ENCODE measurements around the gene TMEM175. TPM values are rescaled to one million over a fixed set of nuclear protein-coding genes. Genes with fewer than 3 reads are reported as not detected.

Gene TMEM175
- total RNA-seq, 3 donors from 2014 or later, result 30.1 to 39.0 (median 37.5) TPM

- intact Hi-C loops (cut with DNase I, micrococcal nuclease), result no loop called here
- Histone ChIP-seq H3K9me3 (no peaks in the 10 kb centered on the region), H3K4me1 (ENCODE audit: low read depth) (peaks cover 23% of the 10 kb centered on the region), H3K4me3 (no peak overlapping the region), H3K36me3 (ENCODE audit: low read depth) (no peaks in the 10 kb centered on the region)
- peak in 1 of 3 donors; percentile 32 for DNase-seq
- ATAC-seq, result no peak
- TF ChIP-seq, protein P1, sequence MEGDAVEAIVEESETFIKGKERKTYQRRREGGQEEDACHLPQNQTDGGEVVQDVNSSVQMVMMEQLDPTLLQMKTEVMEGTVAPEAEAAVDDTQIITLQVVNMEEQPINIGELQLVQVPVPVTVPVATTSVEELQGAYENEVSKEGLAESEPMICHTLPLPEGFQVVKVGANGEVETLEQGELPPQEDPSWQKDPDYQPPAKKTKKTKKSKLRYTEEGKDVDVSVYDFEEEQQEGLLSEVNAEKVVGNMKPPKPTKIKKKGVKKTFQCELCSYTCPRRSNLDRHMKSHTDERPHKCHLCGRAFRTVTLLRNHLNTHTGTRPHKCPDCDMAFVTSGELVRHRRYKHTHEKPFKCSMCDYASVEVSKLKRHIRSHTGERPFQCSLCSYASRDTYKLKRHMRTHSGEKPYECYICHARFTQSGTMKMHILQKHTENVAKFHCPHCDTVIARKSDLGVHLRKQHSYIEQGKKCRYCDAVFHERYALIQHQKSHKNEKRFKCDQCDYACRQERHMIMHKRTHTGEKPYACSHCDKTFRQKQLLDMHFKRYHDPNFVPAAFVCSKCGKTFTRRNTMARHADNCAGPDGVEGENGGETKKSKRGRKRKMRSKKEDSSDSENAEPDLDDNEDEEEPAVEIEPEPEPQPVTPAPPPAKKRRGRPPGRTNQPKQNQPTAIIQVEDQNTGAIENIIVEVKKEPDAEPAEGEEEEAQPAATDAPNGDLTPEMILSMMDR (IDR thresholded peaks at IDR 0.05), result no peak
These were observed 34.2 kb downstream of the TMEM175 start for GRCh38 chr4:966266-967112.

GRCh38 chr4:967113-968104 lies 35.1 kb downstream of the TMEM175 start:
- ATAC-seq (no peak), DNase-seq (no peak)
- intact Hi-C loops (cut with DNase I, micrococcal nuclease), result no loop called here
- Histone ChIP-seq H3K36me3 (ENCODE audit: low read depth) (no peaks in the 10 kb centered on the region), H3K4me1 (ENCODE audit: low read depth) (peaks cover 32% of the 10 kb centered on the region), H3K4me3 (no peak overlapping the region), H3K9me3 (no peaks in the 10 kb centered on the region)
- TF ChIP-seq, protein P1 (IDR thresholded peaks at IDR 0.05), result no peak

DNA sequence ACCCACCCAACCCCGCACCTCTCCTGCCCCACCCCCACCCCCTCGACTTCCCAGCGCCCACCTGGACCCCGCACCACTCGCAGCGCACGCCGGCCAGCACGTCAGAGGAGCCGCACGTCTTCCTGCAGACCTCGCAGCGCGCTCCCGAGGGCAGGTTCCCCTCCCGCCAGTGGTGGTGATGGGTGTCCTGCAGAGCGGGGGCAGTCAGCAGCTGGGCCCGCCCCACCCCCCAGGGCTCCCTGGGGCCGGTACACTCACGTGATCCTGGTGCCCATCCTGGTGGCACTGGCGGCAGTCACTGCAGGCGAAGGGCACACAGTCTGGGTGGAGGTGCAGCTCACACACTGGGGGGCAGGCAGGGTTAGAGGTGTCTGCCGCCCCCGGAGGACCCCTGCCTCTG lies 36.0 kb downstream of the TMEM175 start:
- TF ChIP-seq, protein P1 (IDR thresholded peaks at IDR 0.05), result no peak

GRCh38 chr4:968621-969394 lies 36.5 kb downstream of the TMEM175 start:
- no peak for DNase-seq
- Histone ChIP-seq H3K36me3 (ENCODE audit: low read depth) (no peaks in the 10 kb centered on the region), H3K4me3 (no peak overlapping the region), H3K9me3 (no peaks in the 10 kb centered on the region), H3K4me1 (ENCODE audit: low read depth) (peaks cover 31% of the 10 kb centered on the region)
- intact Hi-C loops (cut with DNase I, micrococcal nuclease), result no loop called here
- TF ChIP-seq, protein P1 (IDR thresholded peaks at IDR 0.05), result no peak
- ATAC-seq, result no peak

More for the DNA sequence above, 36.0 kb downstream of the TMEM175 start:
- Histone ChIP-seq H3K4me1 (ENCODE audit: low read depth) (peaks cover 31% of the 10 kb centered on the region), H3K4me3 (no peak overlapping the region), H3K9me3 (no peaks in the 10 kb centered on the region), H3K36me3 (ENCODE audit: low read depth) (no peaks in the 10 kb centered on the region)
- ATAC-seq (no peak), DNase-seq (no peak)
- intact Hi-C loops (cut with DNase I, micrococcal nuclease), result no loop called here

Data from mucosa of descending colon (tissue), 3 donors.